NOMO-1 treated with DMSO at 0.1 percent for 48 hours (cell line): ENCODE data around the gene IFITM2.
"Not testable (repeated sequence)": the region's sequence is repeated elsewhere in the genome, so short reads cannot be mapped to it uniquely, and the experiment has no call there.

Experiments
- DNase-seq: peaks from one replicate; lab custom pipeline; 2025; ENCODE audit not compliant: unreplicated experiment; lab: John Stamatoyannopoulos, UW

The IFITM2 gene

GRCh38 chr11:339963-340362 is 32.3 kb downstream of the IFITM2 start:
- DNase-seq, result no peak

- DNase-seq, result no peak
Observed at GRCh38 chr11:340539-341512, 33.2 kb downstream of the IFITM2 start.

- DNase-seq, result no peak
Observed at GRCh38 chr11:342328-342727, 34.7 kb downstream of the IFITM2 start.

- DNase-seq, result no peak
Observed at GRCh38 chr11:344836-345578, 37.4 kb downstream of the IFITM2 start.

GRCh38 chr11:346529-346928 is 38.9 kb downstream of the IFITM2 start:
- no peak for DNase-seq

- not testable (repeated sequence) for DNase-seq
Observed at GRCh38 chr11:349270-349954, 41.8 kb downstream of the IFITM2 start.

GRCh38 chr11:350033-350722 is 42.6 kb downstream of the IFITM2 start:
- not testable (repeated sequence) for DNase-seq

GRCh38 chr11:350723-351255 is 43.2 kb downstream of the IFITM2 start:
- DNase-seq, result peak; percentile 9

GRCh38 chr11:351411-351810 is 43.8 kb downstream of the IFITM2 start:
- DNase-seq, result no peak

GRCh38 chr11:352456-353031 is 44.9 kb downstream of the IFITM2 start:
- no peak for DNase-seq

GRCh38 chr11:353179-353873 is 45.7 kb downstream of the IFITM2 start:
- DNase-seq, result no peak

GRCh38 chr11:355581-356458 is 48.2 kb downstream of the IFITM2 start:
- no peak for DNase-seq

- DNase-seq, result no peak
Observed at GRCh38 chr11:356610-357009, 49.0 kb downstream of the IFITM2 start.

GRCh38 chr11:357582-357981 is 50.0 kb downstream of the IFITM2 start:
- DNase-seq, result no peak

- DNase-seq, result no peak
Observed at GRCh38 chr11:358129-358800, 50.6 kb downstream of the IFITM2 start.
